Middle frontal gyrus (tissue), 1 donor: ENCODE measurements around the gene FBXO31.
"Not testable (repeated sequence)": the region's sequence is repeated elsewhere in the genome, so short reads cannot be mapped to it uniquely, and the experiment has no call there.

Source experiments
- DNase-seq: peaks from one replicate; pipeline ENCODE4 v3.0.0-alpha.2; 2015; ENCODE audit warnings: low spot score; ENCODE audit errors: extremely low spot score

FBXO31 gene

GRCh38 chr16:87387942-87388817 is 4.6 kb upstream of the FBXO31 start:
- peak; percentile 92 for DNase-seq

GRCh38 chr16:87384875-87385167 is 1.2 kb upstream of the FBXO31 start:
- DNase-seq, result not testable (repeated sequence)

- DNase-seq, result no peak
These were observed 742 bp upstream of the FBXO31 start for GRCh38 chr16:87384162-87384874.

GRCh38 chr16:87382023-87382785 is 1.4 kb downstream of the FBXO31 start:
- DNase-seq, result no peak

GRCh38 chr16:87380881-87381280 is 2.7 kb downstream of the FBXO31 start:
- no peak for DNase-seq

GRCh38 chr16:87380403-87380802 is 3.2 kb downstream of the FBXO31 start:
- DNase-seq, result no peak

GRCh38 chr16:87379312-87379752 is 4.2 kb downstream of the FBXO31 start:
- not testable (repeated sequence) for DNase-seq

GRCh38 chr16:87376660-87377059 is 6.9 kb downstream of the FBXO31 start:
- DNase-seq, result no peak

GRCh38 chr16:87375426-87376135 is 8.0 kb downstream of the FBXO31 start:
- no peak for DNase-seq

GRCh38 chr16:87374313-87374712 is 9.3 kb downstream of the FBXO31 start:
- DNase-seq, result no peak

GRCh38 chr16:87372305-87372704 is 11.3 kb downstream of the FBXO31 start:
- DNase-seq, result no peak

- DNase-seq, result no peak
These were observed 12.2 kb downstream of the FBXO31 start for GRCh38 chr16:87371261-87371866.

- no peak for DNase-seq
These were observed 13.5 kb downstream of the FBXO31 start for GRCh38 chr16:87369796-87370719.

GRCh38 chr16:87369117-87369765 is 14.3 kb downstream of the FBXO31 start:
- DNase-seq, result no peak

- DNase-seq, result no peak
These were observed 15.4 kb downstream of the FBXO31 start for GRCh38 chr16:87368029-87368770.

- DNase-seq, result no peak
These were observed 16.0 kb downstream of the FBXO31 start for GRCh38 chr16:87367529-87367928.

GRCh38 chr16:87366930-87367329 is 16.6 kb downstream of the FBXO31 start:
- DNase-seq, result no peak

GRCh38 chr16:87366288-87366687 is 17.3 kb downstream of the FBXO31 start:
- no peak for DNase-seq
